VCaP (cell line): Measurements from ENCODE around the gene CYP4F3.
A peak's percentile ranks its signal among the peaks of the same experiment; 100 is the strongest.

Experiments
- H3K27ac ChIP-seq: fragments of 450-650 bp; 2 replicates; pipeline ENCODE4 v1.5.1; 2017
- TF ChIP-seq, protein P1 (sequence below): fragments of 450-650 bp; conservative IDR thresholded peaks from 2 replicates; pipeline ENCODE4 v1.5.1; 2017; ENCODE audit warnings: mild to moderate bottlenecking, moderate library complexity

Gene CYP4F3

DNA sequence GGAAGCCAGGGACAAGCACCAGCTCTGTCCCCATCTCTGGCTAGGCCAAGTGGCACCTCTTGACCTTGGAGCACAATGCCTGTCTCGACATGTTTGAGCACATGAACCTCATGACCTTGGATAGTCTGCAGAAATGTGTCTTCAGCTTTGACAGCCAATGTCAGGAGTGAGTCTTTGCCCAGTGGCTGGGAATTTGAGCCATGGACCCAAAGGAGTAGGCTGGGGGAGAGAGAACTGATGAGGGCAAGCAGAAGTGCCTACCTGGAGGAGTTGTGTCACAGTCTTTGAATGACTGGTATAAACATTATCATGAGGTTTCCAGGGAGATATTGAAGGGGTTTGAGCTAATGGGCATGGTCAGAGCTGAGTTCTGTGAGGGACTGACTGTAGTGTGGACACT is 25.5 kb downstream of the CYP4F3 start:
- no peak overlapping the region for H3K27ac ChIP-seq
- TF ChIP-seq, protein P1, sequence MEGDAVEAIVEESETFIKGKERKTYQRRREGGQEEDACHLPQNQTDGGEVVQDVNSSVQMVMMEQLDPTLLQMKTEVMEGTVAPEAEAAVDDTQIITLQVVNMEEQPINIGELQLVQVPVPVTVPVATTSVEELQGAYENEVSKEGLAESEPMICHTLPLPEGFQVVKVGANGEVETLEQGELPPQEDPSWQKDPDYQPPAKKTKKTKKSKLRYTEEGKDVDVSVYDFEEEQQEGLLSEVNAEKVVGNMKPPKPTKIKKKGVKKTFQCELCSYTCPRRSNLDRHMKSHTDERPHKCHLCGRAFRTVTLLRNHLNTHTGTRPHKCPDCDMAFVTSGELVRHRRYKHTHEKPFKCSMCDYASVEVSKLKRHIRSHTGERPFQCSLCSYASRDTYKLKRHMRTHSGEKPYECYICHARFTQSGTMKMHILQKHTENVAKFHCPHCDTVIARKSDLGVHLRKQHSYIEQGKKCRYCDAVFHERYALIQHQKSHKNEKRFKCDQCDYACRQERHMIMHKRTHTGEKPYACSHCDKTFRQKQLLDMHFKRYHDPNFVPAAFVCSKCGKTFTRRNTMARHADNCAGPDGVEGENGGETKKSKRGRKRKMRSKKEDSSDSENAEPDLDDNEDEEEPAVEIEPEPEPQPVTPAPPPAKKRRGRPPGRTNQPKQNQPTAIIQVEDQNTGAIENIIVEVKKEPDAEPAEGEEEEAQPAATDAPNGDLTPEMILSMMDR: no peak

DNA sequence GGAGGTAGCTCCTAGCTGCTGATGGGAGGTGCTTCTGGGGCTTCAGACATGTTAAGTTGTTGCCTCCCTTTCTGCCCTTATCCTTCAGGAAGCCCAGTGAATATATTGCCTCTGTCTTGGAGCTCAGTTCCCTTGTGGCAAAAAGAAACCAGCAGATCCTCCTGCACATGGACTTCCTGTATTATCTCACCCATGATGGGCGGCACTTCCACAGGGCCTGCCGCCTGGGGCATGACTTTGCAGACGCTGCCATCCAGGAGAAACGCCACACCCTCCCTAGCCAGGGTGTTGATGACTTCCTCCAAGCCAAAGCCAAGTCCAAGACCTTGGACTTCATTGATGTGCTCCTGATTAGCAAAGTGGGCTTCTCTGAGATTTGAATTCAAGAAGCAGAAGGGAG is 26.2 kb downstream of the CYP4F3 start:
- TF ChIP-seq, protein P1: no peak
- no peak overlapping the region for H3K27ac ChIP-seq

DNA sequence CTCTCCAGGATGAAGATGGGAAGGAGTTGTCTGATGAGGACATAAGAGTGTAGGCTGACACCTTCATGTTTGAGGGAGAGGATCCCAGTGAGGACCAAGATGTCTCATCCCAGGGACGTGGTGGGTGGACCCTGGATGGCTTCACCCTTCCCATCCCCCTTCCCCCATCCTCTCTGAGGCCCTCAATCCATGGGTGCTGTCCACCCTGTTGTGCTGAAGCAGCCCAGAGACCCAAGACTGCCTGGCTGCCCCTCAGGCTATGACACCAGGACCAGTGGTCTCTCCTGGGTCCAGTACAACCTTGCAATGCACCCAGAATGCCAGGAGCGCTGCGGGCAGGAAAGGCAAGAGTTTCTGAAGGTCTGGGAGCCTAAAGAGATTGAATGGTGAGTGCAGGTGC is 28.7 kb downstream of the CYP4F3 start:
- TF ChIP-seq, protein P1: no peak
- no peak overlapping the region for H3K27ac ChIP-seq

DNA sequence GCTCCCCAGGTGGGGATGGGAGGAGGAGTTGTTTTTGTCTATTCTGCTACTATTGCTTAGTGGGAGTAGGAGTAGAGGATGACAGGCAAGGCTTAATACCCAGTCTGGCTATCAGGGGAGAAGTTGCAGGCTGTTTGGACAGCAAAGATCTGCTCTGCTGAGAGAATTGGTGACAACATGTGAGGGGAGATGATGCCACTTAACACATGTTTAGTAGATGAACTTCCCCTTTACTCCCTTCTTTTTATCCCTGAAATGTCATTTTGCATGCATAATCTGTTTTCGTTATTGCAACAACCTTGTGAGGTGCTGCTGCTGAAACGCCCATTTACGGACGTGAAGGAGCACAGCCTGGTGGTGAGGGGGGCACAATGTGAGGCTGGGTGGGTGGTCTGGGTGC is 29.2 kb downstream of the CYP4F3 start:
- no peak overlapping the region for H3K27ac ChIP-seq
- TF ChIP-seq, protein P1: no peak

DNA sequence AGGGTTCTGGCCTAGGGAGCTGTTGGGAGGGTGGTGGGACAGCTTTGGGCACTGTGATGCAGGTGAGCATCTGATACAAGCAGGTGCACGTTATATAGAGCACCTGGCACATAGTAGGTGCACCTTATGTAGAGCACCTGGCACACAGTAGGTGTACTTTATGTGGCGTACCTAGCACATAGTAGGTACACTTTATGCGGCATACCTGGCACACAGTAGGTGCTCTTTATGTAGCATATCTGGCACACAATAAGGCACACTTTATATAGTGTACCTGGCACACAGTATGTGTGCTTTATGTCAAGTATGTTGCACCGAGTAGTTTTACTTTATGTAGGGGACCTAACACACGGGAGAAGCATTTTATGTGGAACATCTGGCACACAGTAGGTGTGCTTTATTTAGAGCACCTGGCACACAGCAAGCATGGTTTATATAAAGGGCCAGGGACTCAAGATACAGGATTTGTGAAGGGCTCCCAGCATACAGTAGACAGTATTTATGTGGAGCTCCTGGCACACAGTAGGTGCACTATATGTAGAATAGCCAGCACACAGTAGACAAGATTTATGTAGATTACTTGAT is 30.6 kb downstream of the CYP4F3 start:
- H3K27ac ChIP-seq: no peak overlapping the region
- TF ChIP-seq, protein P1: no peak

DNA sequence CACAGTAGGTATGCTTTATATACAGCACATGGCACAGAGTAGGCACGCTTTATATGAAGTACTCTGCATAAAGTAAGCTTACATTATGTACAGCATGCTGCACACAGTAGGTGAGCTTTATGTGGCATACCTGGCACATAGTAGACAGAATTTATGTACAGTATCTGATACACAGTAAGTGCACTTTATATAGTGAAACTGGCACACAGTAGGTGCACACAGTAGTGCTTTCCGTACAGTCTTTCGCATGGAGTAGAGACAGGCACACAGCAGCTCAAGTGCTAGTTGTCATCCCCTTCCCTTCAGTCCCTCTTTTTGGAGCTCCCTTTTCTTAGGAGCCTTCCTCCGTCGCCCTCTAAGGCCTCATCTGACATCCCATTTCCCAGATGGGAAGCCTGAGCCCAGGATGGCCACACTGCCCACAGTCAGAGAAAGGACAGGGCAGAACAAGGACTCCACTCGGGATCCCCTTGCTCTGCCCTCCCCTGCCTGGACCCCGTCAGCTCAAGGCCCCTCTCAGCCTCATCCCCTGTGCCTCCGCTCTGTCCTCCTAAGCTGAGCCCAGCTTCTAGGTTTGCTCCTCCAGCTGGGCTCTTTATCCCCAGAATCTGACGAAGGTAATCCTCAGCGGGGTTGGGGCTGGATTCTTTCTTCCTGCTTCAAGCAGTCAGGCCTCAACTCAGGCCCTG is 31.3 kb downstream of the CYP4F3 start:
- TF ChIP-seq, protein P1: no peak
- peak overlapping the region; percentile 68 for H3K27ac ChIP-seq

DNA sequence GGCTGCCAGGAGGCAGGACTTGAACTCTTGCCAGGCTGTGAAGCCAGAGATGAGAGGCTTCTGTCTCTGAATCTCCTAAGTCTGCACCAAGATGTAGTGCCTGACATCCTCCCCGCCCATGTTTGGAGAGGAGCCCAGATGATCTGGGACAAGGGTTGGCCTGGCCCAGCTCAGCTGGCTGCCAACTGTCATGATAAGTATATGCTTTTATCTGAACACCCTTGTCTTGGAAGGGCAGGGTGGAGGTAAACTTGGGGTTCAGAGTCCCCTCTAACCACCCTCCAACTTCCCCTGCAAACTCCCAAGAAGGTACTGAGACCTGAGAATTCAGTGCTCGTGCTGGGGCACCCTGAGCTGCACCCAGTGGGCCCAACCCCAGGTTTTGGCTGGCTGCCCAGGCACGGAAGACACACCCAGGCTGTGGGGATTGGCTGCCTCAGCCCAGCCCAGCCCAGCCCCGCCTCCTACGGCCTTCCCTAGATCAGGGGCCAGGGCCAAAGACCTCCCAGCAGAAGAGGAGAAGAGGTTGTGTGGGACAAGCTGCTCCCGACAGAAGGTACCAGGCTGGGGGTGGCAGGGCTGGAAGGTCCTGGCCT is 32.0 kb downstream of the CYP4F3 start, which contains the start of gene CYP4F12:
TSS of gene CYP4F12 (plus strand) at position 508 of the 596 bp plus-strand sequence. CDS start 443 bp downstream, outside the sequence.
- TF ChIP-seq, protein P1: no peak
- H3K27ac ChIP-seq: peak within 1 kb of the TSS; percentile 68
